HG02884 (cell line): ENCODE data around the gene PKP1.

ENCODE experiments used
- ATAC-seq: cut with Tn5 transposase; IDR thresholded peaks from one replicate; pipeline ENCODE4 v1.9.1; 2021; ENCODE audit warnings: mild to moderate bottlenecking, moderate library complexity; ENCODE audit not compliant: unreplicated experiment

PKP1 gene

DNA sequence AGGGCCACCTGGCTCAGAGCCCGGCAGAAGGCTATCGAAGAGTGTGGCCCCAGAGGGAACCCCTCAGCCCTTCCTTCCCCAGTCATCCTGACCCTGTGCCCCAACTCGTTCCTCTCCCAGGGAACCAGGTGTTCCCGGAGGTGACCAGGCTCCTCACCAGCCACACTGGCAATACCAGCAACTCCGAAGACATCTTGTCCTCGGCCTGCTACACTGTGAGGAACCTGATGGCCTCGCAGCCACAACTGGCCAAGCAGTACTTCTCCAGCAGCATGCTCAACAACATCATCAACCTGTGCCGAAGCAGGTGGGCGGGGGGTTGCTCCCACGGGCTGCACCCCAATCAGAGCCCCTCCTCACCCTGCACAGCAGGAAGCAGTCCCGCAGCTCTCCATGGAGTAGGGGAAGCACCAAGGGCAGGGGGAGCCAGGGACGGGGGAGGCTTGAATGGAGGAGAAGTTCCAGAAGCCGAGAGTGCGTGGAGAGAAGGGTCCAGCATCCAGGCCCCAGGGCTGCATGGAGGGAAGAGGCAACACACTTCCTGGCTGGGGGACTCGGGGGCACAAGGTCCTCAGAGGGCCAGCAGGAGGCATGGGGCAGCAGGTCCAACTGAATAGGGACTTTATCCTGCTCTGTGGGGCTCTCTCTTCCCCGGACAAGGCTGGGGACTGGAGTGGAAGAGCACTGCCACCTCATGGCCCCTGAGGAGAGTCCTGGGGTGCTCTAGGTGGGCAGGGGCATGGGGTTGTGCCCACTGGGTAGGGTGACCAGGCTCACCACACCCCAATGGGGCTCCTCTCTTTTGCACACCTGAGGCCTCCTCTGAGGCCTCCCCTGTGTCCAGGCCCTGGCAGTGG, 41.7 kb downstream of the PKP1 start:
- ATAC-seq: no peak

DNA sequence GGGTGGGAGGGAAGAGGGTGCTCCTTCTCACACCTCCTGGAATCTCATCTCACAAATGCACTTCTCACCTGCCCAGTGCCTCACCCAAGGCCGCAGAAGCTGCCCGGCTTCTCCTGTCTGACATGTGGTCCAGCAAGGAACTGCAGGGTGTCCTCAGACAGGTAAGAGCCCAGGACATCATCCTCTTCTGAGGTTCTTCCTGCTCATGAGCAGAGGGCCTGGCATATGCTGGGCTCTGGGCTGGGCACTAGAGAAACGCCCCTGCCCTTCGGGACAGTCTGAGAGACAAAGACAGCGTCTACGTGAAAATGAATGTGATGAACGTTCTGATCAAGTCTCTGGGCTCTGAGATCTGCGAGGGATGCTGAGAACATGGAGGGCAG, 42.4 kb downstream of the PKP1 start:
- no peak for ATAC-seq

DNA sequence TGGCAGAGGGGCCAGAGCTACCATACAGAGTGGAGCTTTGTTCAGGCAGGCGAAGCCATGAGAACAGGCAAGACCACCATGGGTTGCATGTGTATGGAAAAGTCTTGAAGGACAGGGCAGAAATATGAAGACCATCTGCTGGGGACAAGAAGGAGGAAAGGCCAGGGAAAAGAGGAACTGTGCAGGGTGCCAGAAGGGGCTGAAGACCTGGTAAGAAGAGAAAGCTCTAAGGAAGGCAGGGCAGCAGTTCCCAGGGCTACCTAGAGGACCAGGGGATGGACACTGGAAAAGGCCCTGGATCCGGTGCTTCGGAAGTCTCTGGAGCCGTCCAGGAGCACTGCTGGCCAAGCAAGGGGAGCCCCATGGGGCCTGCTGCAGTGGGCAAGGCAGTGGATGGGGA, 43.4 kb downstream of the PKP1 start:
- ATAC-seq: no peak

GRCh38 chr1:201327687-201328240, 44.5 kb downstream of the PKP1 start:
- ATAC-seq: no peak

- ATAC-seq: no peak
Observed at GRCh38 chr1:201328576-201328975, 45.3 kb downstream of the PKP1 start.

- ATAC-seq: no peak
Observed at GRCh38 chr1:201329286-201329685, 46.0 kb downstream of the PKP1 start.

- no peak for ATAC-seq
Observed at GRCh38 chr1:201329801-201330200, 46.5 kb downstream of the PKP1 start.

DNA sequence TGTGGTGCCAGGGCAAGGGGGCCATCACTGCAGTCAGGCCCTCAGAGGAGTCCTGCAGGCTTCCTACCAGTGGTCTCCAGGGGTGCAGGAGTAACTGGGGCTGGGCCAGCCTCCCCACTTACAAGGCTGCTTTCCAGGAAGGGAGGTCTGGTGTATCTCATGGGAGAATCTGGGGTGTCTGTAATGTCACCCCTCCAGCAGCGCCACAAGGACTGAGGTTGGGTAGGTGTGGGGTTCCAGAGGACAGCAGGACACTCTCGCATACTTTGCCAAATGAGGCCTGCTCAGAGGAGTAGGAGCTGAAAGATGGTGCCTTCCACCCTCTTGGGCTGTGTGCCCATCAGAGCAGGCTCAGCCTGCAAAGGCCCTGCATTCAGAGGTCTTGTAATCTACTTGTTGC, 47.2 kb downstream of the PKP1 start:
- ATAC-seq: no peak

DNA sequence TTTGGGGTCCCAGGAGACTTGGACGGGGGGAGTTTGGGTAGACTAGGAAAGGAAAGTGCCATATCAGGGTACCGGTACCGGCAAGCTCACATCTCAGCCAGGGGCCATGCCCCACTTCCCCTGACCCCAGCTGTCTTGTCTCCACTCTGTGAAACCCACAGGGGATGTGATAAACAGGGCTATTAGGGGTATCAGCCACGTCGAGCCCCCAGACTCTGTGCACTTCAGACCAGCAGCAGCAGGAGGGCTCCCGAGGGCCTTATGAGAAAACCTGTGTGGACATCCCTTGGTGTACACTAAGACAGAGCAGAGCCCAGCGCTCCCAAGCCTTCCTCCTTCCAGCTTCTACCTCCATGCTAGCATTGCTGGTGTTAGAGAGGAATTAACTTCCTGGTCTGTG, 47.9 kb downstream of the PKP1 start:
- ATAC-seq: no peak

GRCh38 chr1:201332021-201332420, 48.7 kb downstream of the PKP1 start:
- ATAC-seq: no peak

GRCh38 chr1:201332616-201333335, 49.5 kb downstream of the PKP1 start:
- ATAC-seq: no peak

DNA sequence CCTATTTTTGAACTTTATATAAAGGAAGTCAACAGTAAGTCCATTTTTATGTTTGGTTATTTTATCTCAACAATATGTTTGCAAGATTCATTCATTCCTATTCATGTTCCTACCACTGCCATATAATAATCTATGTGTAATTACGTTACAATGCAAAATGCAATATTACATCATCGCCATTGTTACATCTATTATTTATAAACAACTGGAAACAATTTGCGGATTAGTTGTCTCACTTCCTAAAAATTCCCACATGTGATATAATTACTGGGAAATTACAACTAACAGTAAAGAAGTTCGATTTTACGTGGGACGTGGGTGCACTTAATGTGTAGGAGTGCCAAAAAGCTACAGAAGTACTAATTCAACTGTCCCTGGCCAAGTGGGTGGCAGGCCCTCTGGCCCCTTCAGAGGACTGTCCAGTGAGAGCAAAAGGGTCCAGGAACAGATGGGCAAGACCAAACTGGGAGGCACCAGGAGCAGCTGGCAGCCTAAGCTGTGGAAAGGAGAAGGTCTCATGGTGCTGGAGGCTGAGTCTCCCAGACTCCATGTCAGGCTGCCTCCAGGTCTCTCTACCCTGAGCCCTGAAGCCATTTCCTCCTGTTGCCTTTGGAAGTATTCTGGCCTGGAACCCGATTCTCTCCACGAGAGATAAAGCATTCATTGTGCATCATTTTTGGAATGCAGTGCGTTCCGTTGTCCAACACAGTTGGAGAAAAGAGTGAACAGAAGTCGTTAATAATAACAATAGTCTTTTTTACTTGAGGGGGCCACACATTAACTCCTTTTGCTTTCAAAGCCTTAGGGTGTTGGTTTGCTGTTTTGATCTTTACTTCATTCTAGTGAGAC, 51.2 kb downstream of the PKP1 start:
- no peak for ATAC-seq

DNA sequence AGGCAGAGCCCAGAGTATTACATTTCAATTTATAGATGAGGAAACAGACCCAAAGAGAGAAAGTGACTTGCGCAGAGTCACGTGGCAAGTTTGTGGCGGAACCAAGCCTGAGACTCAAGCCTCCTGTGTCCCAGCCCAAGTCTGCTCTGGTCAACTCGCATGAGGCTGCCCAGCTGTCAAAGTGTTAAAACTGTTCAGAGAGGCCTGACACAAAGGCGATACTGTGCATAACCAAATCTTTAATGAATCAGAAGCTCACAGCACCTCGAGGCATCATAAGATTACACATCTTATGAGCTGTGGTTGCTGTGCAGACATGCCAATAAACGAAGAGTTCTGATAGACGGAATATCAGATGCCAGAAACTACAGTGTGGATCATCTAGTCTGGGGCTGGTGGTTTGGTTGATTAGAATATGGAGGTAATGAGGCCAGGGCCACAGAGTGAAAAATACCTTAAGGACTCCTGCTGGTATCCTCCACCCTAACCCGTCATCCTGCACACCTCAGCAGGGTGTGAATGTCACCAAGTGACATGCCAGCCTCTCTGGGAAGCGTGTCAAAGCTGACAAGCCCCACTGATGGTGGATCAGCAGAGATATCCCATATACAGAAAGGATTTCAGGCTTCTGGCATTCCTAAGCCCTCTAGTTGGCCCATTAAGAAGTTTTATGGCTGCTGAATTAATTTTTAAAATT, 52.0 kb downstream of the PKP1 start:
- no peak for ATAC-seq

DNA sequence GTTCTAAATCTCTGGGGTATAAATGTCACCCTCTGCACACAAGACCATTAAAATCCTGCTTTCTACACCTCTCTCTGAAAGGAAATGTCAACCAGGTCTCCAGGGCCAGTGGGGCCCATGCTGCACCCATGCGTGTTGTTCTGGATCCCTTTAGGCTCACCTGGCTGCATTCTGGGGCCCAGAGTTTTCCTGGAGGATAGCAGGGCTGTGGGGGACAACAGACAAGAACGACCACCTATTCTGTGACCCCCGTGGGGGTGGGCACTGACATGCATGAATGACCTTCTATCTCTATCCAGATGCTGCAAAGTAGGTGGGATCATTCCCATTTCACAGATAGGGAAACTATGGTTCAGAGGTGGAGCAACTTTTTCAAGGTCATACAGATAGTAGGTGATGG, 52.6 kb downstream of the PKP1 start:
- no peak for ATAC-seq

DNA sequence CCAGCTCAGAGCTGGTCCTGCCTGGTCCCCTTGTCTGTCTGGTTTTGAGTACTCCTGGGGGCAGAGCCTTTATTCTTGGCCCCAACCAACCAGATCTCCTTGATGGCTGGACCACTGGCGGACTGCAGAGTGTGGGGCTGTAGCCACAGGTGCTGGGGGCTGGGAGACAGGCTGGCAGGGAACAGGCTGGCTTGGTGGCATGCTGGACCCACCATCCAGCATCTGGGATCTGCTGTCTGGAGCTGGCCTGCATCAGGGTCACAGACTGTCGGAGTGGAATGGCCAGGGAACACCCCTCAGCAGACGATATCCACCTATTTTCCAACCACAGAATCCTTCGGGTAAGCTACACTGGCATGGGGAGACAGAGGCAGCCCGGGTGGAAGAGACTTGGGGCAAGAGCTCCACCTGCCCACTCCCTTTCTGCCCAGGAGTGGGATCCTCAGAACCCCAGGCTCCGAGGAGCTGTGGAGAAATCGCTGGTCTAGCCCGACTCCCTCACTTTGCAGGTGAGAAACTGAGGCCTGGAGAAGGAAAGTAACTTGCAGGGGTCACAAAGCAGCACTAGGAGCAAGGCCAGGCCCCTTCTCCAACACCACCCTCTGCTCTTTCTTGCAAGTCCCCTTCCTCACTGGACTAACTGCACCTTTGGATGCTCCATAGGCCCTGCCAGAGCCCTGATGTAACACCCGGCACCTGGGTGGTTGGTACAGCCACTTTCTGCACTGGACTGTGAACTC, 53.6 kb downstream of the PKP1 start:
- ATAC-seq: no peak

DNA sequence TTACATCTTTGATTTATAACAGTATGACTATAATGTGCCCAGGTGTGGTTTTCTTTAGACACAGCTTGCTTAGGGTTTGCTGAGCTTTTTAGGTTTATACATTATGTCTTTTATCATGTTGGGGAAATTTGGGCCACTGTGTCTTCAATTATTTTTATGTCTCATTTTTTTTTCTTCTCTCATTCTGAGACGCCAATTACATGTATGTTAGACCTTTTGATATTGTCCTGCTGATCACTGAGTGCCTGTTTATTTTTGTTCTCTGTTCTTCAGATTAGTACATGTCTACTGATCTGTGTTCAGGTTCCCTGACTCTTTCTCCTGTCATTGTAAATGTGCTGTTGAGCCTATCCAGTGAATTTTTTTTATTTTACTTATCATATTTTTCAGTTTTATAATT, 58.1 kb downstream of the PKP1 start:
- ATAC-seq: no peak

DNA sequence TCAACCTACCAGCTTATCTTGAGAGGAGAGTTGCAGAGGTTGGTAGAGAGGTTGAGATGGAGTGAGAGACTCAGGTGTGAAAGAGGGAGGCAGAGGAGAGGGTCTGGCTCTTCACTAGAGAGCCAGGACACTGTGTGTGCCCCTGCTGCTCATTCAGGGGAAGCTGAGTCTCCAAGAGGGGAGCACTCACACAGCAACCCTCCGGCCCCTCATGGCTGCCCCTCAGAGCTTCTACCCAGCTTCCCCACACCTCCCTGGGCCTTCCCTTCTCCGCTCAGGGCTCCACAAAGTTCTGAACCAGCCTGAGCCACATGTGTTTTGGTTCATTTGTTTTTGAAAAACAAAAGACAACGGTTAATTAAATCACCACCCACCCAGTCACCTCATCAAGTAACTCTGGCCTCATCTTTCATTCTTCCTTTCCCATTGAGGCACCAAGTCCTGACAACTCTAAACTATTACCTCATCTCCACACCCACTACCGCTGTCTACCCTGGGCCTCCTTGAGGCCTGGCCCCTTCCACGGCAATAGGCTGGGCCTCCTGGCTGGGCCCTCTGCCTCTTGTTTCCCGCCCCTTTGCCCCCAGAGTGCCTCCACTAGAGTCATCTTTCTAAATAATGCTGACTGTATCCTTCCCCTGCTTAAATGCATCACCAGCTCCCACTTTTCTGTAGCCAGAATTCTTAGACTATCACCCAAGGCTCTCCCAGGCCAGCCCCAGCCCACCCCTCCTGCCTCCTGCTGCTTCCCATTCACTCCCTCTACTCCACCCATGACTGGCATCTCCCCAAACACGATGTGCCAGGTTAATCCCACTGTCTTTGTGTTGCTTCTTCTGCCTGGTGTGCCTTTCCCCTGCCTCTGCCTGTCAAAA, 61.1 kb downstream of the PKP1 start:
- no peak for ATAC-seq

- ATAC-seq: no peak
Observed at GRCh38 chr1:201345081-201345355, 61.7 kb downstream of the PKP1 start.

GRCh38 chr1:201346337-201346939, 63.1 kb downstream of the PKP1 start:
- ATAC-seq: no peak
